Measurements from ENCODE around the gene TMEM132C. TPM values are rescaled to one million over a fixed set of nuclear protein-coding genes. Genes with fewer than 3 reads are reported as not detected.

TMEM132C gene
- total and polyA plus RNA-seq, 2 of the 4 experiments (the other 2 are of a cell fraction) = not detected

DNA sequence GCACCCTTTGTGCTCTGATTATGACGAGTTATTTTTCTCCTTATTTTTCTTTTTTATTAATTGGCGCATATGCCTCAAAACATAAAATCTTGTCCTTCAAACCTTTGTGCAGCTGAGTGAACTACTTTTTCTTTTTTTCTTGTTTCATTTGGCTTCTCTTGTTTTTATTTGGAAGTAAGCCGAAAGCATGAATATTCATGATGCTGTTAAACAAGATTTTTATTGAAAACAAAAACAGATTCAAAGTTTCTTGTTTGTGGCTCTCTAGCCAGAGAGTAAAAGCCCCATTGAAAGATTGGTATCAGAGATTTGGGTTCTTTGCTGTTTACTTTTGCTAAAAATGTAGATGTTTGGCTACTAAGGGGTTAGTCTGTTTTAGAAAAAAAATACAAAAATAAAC, 183.8 kb downstream of the TMEM132C start:
- Histone ChIP-seq H3K23ac (ENCODE audit: low read depth, low read length) (no peak overlapping the region), H3K14ac (replicated peaks; ENCODE audit: low read depth, low read length) (no peak overlapping the region), H2AK5ac (ENCODE audit: low read depth, low read length) (no peak overlapping the region), H3K56ac (ENCODE audit: extremely low read depth, insufficient read depth, low read length) (no peak overlapping the region), H2AK9ac (replicated peaks; ENCODE audit: low read depth, low read length, poor library complexity) (no peak overlapping the region), H2BK120ac (ENCODE audit: low read depth, low read length) (no peak overlapping the region), H3K9me1 (ENCODE audit: insufficient read depth, low read length) (no peaks in the 10 kb centered on the region), H3K27ac (ENCODE audit: insufficient read depth, low read length) (no peak overlapping the region), H4K8ac (ENCODE audit: low read depth in 2 of 2, low read length in 2 of 2) (no peak overlapping the region), H4K91ac (ENCODE audit: insufficient read depth, low read depth, low read length) (no peak overlapping the region), H4K20me1 (ENCODE audit: insufficient read depth, low read length) (no peaks in the 10 kb centered on the region), H3K79me1 (ENCODE audit: low read depth in 1 of 2, low read length in 2 of 2) (no peaks in the 10 kb centered on the region), H3K18ac (ENCODE audit: low read depth, low read length) (no peak overlapping the region), H2BK20ac (ENCODE audit: low read depth, low read length) (no peak overlapping the region), H3K9ac (ENCODE audit: low read depth, low read length) (no peak overlapping the region), H3K4ac (ENCODE audit: low read depth, low read length) (no peak overlapping the region), H3K27me3 (ENCODE audit: control insufficient read depth, insufficient read depth, low read length) (no peaks in the 10 kb centered on the region), H3K9me3 (ENCODE audit: control insufficient read depth, insufficient read depth, low read length) (peaks cover 25% of the 10 kb centered on the region), H2AFZ (replicated peaks; ENCODE audit: low read length, poor library complexity) (no peak overlapping the region), H2BK15ac (ENCODE audit: low read depth, low read length) (no peak overlapping the region), H4K5ac (ENCODE audit: low read depth, low read length) (no peak overlapping the region), H3K4me3 (ENCODE audit: insufficient read depth, low read depth, low read length) (no peak overlapping the region), H3K36me3 (ENCODE audit: control insufficient read depth, insufficient read depth, low read length) (no peaks in the 10 kb centered on the region), H3K4me2 (ENCODE audit: low read depth, low read length) (no peak overlapping the region), H2BK5ac (ENCODE audit: low read depth, low read length, poor library complexity, severe bottlenecking) (no peak overlapping the region), H3K4me1 (ENCODE audit: control insufficient read depth, insufficient read depth, low read length) (no peaks in the 10 kb centered on the region)
- in situ Hi-C loops (cut with MboI; ENCODE audit: low sequenced_read_pairs) (no loop called here), intact Hi-C loops (cut with micrococcal nuclease) (no loop called here), dilution Hi-C loops (cut with HindIII; ENCODE audit: low sequenced_read_pairs, unreplicated experiment) (no loop called here)
- POLR2A ChIA-PET (ENCODE audit: unreplicated experiment) = no interaction called here
- no peak for DNase-seq
- WGBS, 2 experiments (ENCODE audit: extremely low coverage in 2 of 2, insufficient read length in 1 of 2) = no CpG with 5 or more reads among the region's 3 CpGs
- no peak for TF ChIP-seq RFX5 (IDR thresholded peaks at IDR 0.05; ENCODE audit: low read depth, low read length)
- TF ChIP-seq POLR2A (IDR thresholded peaks at IDR 0.05; ENCODE audit: low read depth, low read length) = no peak
- no peak for TF ChIP-seq RAD21 (IDR thresholded peaks at IDR 0.05; ENCODE audit: low read length)
- no peak for TF ChIP-seq CHD1 (IDR thresholded peaks at IDR 0.05; ENCODE audit: low read depth, low read length)
- no peak for TF ChIP-seq MAZ (IDR thresholded peaks at IDR 0.05; ENCODE audit: borderline replicate concordance, low read depth, low read length)
- TF ChIP-seq FOS (IDR thresholded peaks at IDR 0.05; ENCODE audit: low read depth, low read length) = no peak
- no peak for TF ChIP-seq CEBPB (IDR thresholded peaks at IDR 0.05; ENCODE audit: low read depth, low read length)
- no peak for TF ChIP-seq ELK1 (IDR thresholded peaks at IDR 0.05; ENCODE audit: borderline replicate concordance, low read depth, low read length)
- TF ChIP-seq MAFK (IDR thresholded peaks at IDR 0.05; ENCODE audit: low read depth, low read length) = no peak
- CTCF ChIA-PET = no interaction called here
- no TSS peak for BruUV-seq (replicated peaks)
- no peak for ATAC-seq (ENCODE audit: low read depth)

Data from IMR-90 (cell line).